HCT116 (cell line): Measurements from ENCODE around the gene F7. TPM values are rescaled to one million over a fixed set of nuclear protein-coding genes. Genes with fewer than 3 reads are reported as not detected.

Source experiments
- ATAC-seq: fragments of 200-7000 bp; cut with Tn5 transposase; 2 replicates; pipeline ENCODE4 v1.9.1; 2020; ENCODE audit warnings: mild to moderate bottlenecking, moderate library complexity
- BruUV-seq: library from RNA; stranded (reverse); fragments of 400-500 nt; replicated peaks from 2 replicates; lab custom pipeline; 2021; lab: Mats Ljungman, UMichigan
- CTCF ChIA-PET: fragments of 300-600 bp; sonication (Branson Sonifier 250); formaldehyde crosslinking; loops from one replicate; lab custom pipeline; 2021; ENCODE audit warnings: antibody characterized with exemption; lab: Charles Lee
- POLR2A ChIA-PET: fragments of 300-600, 350-600 bp; sonication (Branson Sonifier 250); formaldehyde crosslinking; loops from one replicate; lab custom pipeline; 2021; ENCODE audit warnings: antibody characterized with exemption; lab: Charles Lee
- RAD21 ChIA-PET, 2 experiments: fragments of 300-600 bp; sonication (Branson Sonifier 250); formaldehyde crosslinking; loops; one replicate each; lab custom pipeline; 2023; ENCODE audit warnings: low total read pairs in 2 of 2; ENCODE audit not compliant: uncharacterized antibody in 2 of 2, unreplicated experiment in 2 of 2, low non-redundant PET in 1 of 2; lab: Charles Lee
- DNase-seq: peaks from one replicate; pipeline ENCODE4 v3.0.0-alpha.2; 2010; ENCODE audit warnings: low read depth, low spot score
- H2AFZ ChIP-seq: fragments of 200-600 bp; shearing (Covaris generic), sonication (generic); 2 replicates; pipeline ENCODE4 v1.6.1; 2017; ENCODE audit warnings: low read depth, mixed run types, mixed read lengths, antibody characterized with exemption, low read length; ENCODE audit not compliant: poor library complexity, severe bottlenecking
- H3K27ac ChIP-seq: 2 replicates; pipeline ENCODE4 v1.5.1; 2012; ENCODE audit warnings: low read depth, low read length
- H3K27me3 ChIP-seq: fragments of 200-600 bp; sonication (generic); 2 replicates; pipeline ENCODE4 v1.6.1; 2016; ENCODE audit warnings: mixed run types, low read length, mixed read lengths; ENCODE audit not compliant: insufficient read depth
- H3K36me3 ChIP-seq, 2 experiments: fragments of 200-500 bp in 1 of 2; fragments of 200-600 bp in 1 of 2; sonication (Bioruptor generic) in 1 of 2; sonication (generic) in 1 of 2; 2 replicates each; pipeline versions ENCODE4 v1.5.1 to v1.6.1; 2014 to 2016; ENCODE audit warnings: low read length in 2 of 2, inconsistent platforms in 1 of 2, mixed read lengths in 1 of 2, mixed run types in 1 of 2; ENCODE audit not compliant: insufficient read depth in 2 of 2, control insufficient read depth in 1 of 2
- H3K4me1 ChIP-seq, 2 experiments: fragments of 200-600 bp in 1 of 2; sonication (generic) in 1 of 2; 2 replicates each; pipeline versions ENCODE4 v1.5.1 to v1.6.1; 2012 to 2017; ENCODE audit warnings: low read length in 2 of 2, inconsistent platforms in 1 of 2, mild to moderate bottlenecking in 1 of 2, mixed read lengths in 1 of 2, mixed run types in 1 of 2, moderate library complexity in 1 of 2; ENCODE audit not compliant: insufficient read depth in 2 of 2, control insufficient read depth in 1 of 2
- H3K4me2 ChIP-seq: fragments of 200-600 bp; sonication (generic); 2 replicates; pipeline ENCODE4 v1.6.1; 2017; ENCODE audit warnings: mixed run types, low read length, mixed read lengths
- H3K4me3 ChIP-seq, 2 experiments: fragments of 200-600 bp in 1 of 2; sonication (generic) in 1 of 2; replicated peaks in 1 of 2; 2 replicates each; pipeline ENCODE4 v1.5.1; 2011 to 2016; ENCODE audit warnings: low read length in 2 of 2, control low read depth in 1 of 2, low read depth in 1 of 2, mild to moderate bottlenecking in 1 of 2, mixed read lengths in 1 of 2, mixed run types in 1 of 2
- H3K79me2 ChIP-seq: fragments of 200-600 bp; sonication (generic); 2 replicates; pipeline ENCODE4 v1.6.1; 2017; ENCODE audit warnings: mild to moderate bottlenecking, mixed run types, low read length, moderate library complexity, mixed read lengths; ENCODE audit not compliant: insufficient read depth
- H3K9ac ChIP-seq: fragments of 200-600 bp; sonication (generic); 2 replicates; pipeline ENCODE4 v1.6.1; 2016; ENCODE audit warnings: low read length, mixed read lengths
- H3K9me2 ChIP-seq: fragments of 200-600 bp; sonication (generic), shearing (Covaris generic); 2 replicates; pipeline ENCODE4 v1.6.1; 2017; ENCODE audit warnings: mixed run types, mild to moderate bottlenecking, moderate library complexity; ENCODE audit not compliant: insufficient read depth
- H3K9me3 ChIP-seq, 2 experiments: fragments of 200-500 bp in 1 of 2; fragments of 200-600 bp in 1 of 2; sonication (Bioruptor generic) in 1 of 2; sonication (generic) in 1 of 2; 2 replicates each; pipeline ENCODE4 v1.6.1; 2014 to 2017; ENCODE audit warnings: low read length in 2 of 2, mixed read lengths in 2 of 2, inconsistent platforms in 1 of 2, low read depth in 1 of 2, mild to moderate bottlenecking in 1 of 2, mixed run types in 1 of 2, moderate library complexity in 1 of 2; ENCODE audit not compliant: control insufficient read depth in 1 of 2, insufficient read depth in 1 of 2
- H4K20me1 ChIP-seq: fragments of 200-600 bp; sonication (generic), shearing (Covaris generic); 2 replicates; pipeline ENCODE4 v1.6.1; 2017; ENCODE audit warnings: mixed run types, mild to moderate bottlenecking, moderate library complexity; ENCODE audit not compliant: insufficient read depth
- ELF1 ChIP-seq: IDR thresholded peaks from 2 replicates; pipeline ENCODE4 v1.6.1; 2012; ENCODE audit warnings: low read depth, borderline replicate concordance
- FOSL1 ChIP-seq: IDR thresholded peaks from 2 replicates; pipeline ENCODE4 v1.6.1; 2012; ENCODE audit warnings: low read depth
- JUND ChIP-seq: IDR thresholded peaks from 2 replicates; pipeline ENCODE4 v1.6.1; 2012
- RAD21 ChIP-seq: IDR thresholded peaks from 2 replicates; pipeline ENCODE4 v1.6.1; 2012; ENCODE audit warnings: low read depth, mild to moderate bottlenecking
- SIN3A ChIP-seq: IDR thresholded peaks from 2 replicates; pipeline ENCODE4 v1.6.1; 2012; ENCODE audit warnings: low read depth
- SRF ChIP-seq: IDR thresholded peaks from 2 replicates; pipeline ENCODE4 v1.6.1; 2012; ENCODE audit warnings: low read depth
- ZFX ChIP-seq: fragments of 450-650 bp; IDR thresholded peaks from 2 replicates; pipeline ENCODE4 v1.6.1; 2017
- intact Hi-C: fragments of 100-400 bp; cut with micrococcal nuclease; formaldehyde crosslinking; loops from 2 replicates; pipeline ENCODE4 v1.10.0; 2022
- total RNA-seq: library from RNA; stranded (reverse); gene quantifications from one replicate; pipeline ENCODE4 v1.2.1, GENCODE V29; 2021; ENCODE audit not compliant: unreplicated experiment
- TF ChIP-seq, protein P1 (sequence below): IDR thresholded peaks from 2 replicates; pipeline ENCODE4 v1.6.1; 2011; ENCODE audit warnings: mild to moderate bottlenecking, low read length, moderate library complexity; ENCODE audit not compliant: insufficient replicate concordance; ENCODE audit errors: extremely low read depth

F7 gene
- total RNA-seq, 1 experiment from 2014 or later, result not detected

DNA sequence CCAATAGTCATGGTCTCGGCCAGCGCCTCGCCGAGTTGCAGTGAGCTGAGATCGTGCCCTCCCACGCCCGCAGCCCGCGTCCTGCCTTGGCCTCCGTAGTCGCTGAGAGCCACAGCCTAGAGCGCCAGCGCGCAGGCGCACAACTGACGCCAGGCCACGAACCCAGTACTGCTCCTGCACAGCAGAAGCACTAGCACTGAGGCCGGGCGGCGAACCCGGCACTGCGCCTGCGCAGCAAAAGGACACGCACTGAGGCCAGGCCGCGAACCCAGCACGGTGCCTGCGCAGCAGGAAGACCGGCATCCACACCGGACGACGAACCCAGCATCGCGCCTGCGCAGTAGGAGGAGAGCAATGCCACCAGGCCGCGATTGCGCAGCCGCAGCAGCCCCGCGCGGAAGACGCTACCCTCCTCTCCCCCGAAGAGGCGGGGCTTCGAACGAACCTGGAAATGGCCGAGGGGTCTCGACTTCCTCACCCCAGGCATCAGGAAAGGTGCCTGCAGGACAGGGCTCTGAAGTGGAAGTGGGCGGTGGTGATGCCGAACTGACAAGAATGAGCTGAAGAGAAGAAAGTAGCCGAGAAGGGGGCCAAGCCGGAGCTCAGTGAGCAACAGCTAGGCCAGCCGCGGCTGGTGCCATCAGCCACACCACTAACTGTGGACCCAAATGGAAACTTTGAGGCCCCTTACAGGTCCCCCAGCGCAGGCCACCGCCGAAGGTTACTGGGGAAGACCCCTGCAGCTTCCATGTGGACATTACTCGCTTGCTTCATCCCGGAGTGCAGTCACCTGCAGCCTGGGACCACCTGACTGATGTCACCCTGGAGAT lies 24.5 kb downstream of the F7 start:
- ATAC-seq, result no peak
- TF ChIP-seq SIN3A (no peak), FOSL1 (no peak), ELF1 (no peak), ZFX (no peak), RAD21 (no peak), JUND (no peak), SRF (no peak)
- TF ChIP-seq, protein P1, sequence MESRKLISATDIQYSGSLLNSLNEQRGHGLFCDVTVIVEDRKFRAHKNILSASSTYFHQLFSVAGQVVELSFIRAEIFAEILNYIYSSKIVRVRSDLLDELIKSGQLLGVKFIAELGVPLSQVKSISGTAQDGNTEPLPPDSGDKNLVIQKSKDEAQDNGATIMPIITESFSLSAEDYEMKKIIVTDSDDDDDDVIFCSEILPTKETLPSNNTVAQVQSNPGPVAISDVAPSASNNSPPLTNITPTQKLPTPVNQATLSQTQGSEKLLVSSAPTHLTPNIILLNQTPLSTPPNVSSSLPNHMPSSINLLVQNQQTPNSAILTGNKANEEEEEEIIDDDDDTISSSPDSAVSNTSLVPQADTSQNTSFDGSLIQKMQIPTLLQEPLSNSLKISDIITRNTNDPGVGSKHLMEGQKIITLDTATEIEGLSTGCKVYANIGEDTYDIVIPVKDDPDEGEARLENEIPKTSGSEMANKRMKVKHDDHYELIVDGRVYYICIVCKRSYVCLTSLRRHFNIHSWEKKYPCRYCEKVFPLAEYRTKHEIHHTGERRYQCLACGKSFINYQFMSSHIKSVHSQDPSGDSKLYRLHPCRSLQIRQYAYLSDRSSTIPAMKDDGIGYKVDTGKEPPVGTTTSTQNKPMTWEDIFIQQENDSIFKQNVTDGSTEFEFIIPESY, result no peak
- Histone ChIP-seq H4K20me1 (no peaks in the 10 kb centered on the region), H3K4me1 (no peaks in the 10 kb centered on the region), H3K4me3 (no peak overlapping the region), H3K36me3 (no peaks in the 10 kb centered on the region), H3K27ac (no peak overlapping the region), H3K4me2 (no peak overlapping the region), H3K9ac (no peak overlapping the region), H2AFZ (no peak overlapping the region), H3K9me3 (no peaks in the 10 kb centered on the region), H3K9me2 (no peaks in the 10 kb centered on the region), H3K27me3 (peaks cover 14% of the 10 kb centered on the region; the same call in 1 of the 2 replicates), H3K79me2 (no peaks in the 10 kb centered on the region)
- POLR2A ChIA-PET, result no interaction called here
- BruUV-seq, result no TSS peak
- no peak for DNase-seq
- intact Hi-C loops, result no loop called here
- RAD21 ChIA-PET, result no interaction called here
- CTCF ChIA-PET, result no interaction called here
